ENCODE measurements around the gene SGO2.
"Not testable (repeated sequence)": the region's sequence is repeated elsewhere in the genome, so short reads cannot be mapped to it uniquely, and the experiment has no call there.

SGO2 gene

GRCh38 chr2:200595913-200596312 lies 69.9 kb downstream of the SGO2 start:
- no peak for DNase-seq

GRCh38 chr2:200596774-200597570 lies 71.0 kb downstream of the SGO2 start:
- DNase-seq, result no peak

- DNase-seq, result no peak
Observed at GRCh38 chr2:200599206-200599605, 73.2 kb downstream of the SGO2 start.

GRCh38 chr2:200600549-200601225 lies 74.7 kb downstream of the SGO2 start:
- DNase-seq, result no peak

DNA sequence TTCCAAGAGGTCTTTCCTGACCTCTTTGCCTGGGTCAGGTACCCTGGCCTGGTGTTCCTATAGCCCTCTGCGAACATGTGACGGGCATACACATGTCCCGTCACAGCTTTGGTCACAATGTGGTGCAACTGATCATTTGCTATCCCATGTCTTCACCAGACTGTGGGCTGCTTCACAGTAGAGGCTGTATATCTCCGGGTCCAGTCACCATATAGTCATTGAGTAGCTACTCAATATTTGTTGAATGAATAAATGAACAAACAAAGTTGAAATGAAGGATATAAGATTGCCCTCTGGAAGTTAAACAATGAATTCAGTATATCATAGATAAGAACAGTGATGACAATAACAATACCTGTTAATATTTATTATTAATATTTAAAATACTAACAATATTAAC lies 76.6 kb downstream of the SGO2 start:
- no peak for DNase-seq

DNA sequence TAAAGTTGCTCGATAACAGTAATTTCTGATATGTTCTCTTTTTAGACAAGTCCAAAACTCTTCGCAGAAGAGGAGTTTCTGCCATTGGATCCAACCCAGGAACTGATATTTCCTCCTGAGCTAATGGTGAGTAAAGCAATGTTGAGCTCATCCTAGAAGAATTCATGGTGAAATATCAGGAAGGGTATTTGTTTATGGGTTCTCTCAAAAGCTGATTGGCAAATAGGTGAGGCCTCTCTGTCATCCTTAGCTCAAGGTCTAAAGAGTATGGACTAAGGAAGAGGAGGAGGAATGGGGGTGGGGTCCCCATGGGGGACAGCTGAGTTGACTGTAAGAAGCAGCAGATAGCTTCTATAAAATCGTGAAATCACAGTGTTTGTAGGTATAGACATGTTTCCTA lies 78.0 kb downstream of the SGO2 start:
- DNase-seq, result no peak

- DNase-seq, result no peak
Observed at GRCh38 chr2:200604571-200605255, 78.7 kb downstream of the SGO2 start.

- no peak for DNase-seq
Observed at GRCh38 chr2:200608341-200609027, 82.5 kb downstream of the SGO2 start.

GRCh38 chr2:200609028-200609614 lies 83.1 kb downstream of the SGO2 start:
- no peak for DNase-seq

- not testable (repeated sequence) for DNase-seq
Observed at GRCh38 chr2:200610217-200610616, 84.2 kb downstream of the SGO2 start.

DNA sequence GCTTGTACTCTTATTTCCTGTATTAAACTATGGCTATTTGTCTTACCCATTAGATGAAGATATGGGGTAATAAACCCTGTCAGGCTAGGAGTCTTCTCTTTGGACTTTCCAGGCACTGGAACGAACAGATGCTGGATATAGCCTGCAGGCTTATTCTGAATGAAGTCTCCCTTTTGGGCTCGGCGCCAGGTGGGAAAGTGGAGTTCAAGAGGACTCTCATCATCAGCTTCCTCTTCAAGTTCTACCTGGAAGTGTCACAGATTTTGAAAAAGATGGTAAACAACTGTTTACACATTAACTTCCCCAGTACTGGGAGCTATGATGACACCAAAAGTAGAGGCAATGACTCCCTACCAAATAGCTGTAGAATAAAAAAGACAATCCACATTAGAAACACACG lies 87.7 kb downstream of the SGO2 start:
- no peak for DNase-seq

DNA sequence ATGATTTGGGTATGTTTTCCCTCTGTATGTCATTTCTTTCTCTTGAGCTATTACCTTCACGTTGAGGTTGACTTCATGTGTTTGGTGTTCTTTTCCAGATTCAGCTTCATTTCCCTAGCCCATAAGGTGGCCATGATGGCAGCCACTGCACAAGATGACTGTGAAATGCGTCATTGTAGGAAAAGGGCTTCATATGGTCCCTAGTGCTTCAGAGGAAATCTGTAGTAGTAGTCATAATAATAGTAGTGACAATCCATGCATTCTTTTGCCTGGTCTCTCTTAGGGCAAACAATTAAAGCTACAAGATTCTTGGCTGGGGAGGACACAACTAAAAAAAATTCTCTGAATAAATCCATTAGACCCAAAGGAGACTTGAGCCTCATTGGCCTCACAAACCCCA lies 88.2 kb downstream of the SGO2 start:
- no peak for DNase-seq

DNA sequence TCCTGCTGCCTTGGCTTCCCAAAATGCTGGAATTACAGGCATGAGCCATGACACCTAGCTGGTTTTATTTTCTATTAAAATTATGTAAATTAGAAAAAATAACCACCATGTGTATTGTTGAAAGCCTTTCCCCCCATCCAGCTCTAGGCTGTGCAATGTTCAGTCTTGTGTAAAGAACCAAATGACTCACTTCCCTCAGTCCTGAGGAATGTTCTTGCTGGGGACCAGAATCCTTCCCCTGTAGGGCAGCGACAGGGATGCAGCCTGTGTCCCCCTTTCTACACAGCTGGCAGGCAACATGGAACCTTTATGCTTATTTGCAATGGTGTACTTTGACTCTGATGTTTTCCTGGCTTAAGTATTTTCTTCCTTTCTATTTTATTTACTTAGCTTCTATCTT lies 89.2 kb downstream of the SGO2 start:
- DNase-seq, result no peak

- no peak for DNase-seq
Observed at GRCh38 chr2:200616193-200616592, 90.2 kb downstream of the SGO2 start.

GRCh38 chr2:200616656-200617055 lies 90.6 kb downstream of the SGO2 start:
- DNase-seq, result no peak

DNA sequence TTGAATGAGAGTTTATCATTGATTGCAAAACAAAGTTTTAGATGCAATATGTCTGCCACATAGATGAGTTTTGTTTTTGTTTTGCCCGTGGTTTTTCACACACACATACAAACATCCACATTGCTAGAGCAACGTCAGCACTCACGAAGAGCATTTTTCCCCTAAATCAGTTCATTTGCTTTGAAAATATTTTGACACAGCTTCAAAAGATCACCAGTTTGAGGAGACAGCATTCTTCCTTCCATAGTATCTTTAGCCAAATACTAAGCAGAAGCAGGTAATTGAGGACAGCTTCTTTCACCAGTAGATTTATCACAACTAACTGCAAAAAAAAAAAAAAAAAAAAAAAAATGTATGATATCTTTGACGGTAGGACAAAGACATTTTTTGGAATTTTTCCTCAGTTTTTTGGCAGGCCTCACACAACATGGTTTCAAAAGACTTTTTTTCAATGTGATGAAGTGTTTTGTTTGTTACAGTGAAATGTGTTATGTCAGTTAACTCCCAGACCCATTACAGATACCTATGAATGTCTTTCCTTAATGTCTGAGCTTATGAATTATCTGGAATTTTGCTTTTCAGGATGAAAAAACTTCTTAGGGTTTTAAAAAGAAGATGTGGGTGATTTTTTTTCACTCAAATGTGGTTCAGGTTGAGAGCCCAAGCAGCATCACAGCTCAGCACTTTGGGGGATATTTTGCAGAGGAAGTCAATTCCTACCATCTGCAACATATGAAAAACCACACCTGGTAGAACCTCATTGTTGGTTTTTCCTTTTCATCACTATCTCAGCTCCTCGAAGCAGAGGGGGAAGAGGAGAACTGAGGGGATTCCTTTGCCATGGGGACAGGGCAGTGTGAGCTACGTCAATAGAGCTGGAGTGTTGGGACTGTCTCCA lies 91.4 kb downstream of the SGO2 start:
- no peak for DNase-seq

DNA sequence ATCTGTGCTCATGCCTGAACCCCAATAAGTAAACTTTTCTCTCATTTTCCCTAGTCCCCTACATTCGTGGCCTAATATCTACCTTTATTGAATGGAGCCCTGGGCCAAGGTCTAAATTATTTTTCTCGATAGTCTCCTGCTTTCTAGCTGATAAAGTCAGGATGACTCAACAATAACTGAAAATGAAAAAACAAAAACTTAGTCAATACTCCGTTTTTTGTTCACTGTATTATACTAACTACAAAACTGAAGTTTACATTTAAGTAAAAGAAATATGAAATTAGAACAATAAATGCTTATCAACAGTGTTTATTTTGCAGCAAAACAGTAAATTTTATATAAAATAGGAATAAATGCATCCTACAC lies 92.0 kb downstream of the SGO2 start:
- no peak for DNase-seq

DNA sequence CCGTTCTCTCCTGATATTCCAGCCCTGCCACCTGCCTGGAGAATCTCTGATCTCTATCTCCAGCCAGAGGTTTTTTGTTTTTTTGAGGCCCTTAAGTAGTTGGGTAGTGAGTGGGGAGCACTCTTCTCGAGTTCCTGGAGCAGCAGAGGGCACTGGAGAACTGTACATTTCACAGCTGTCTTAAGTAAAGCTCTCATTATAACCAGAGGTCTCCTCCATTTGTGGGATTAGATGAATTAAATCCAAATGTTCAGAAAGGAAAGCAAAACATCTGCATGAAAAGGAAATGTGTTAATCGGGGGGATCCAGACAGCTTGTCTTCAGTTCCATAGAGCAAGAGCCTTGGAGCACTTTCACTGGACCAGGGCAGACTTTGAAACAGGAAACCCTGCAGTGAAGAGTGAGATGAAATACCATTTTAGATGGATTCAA lies 92.6 kb downstream of the SGO2 start:
- no peak for DNase-seq

DNA sequence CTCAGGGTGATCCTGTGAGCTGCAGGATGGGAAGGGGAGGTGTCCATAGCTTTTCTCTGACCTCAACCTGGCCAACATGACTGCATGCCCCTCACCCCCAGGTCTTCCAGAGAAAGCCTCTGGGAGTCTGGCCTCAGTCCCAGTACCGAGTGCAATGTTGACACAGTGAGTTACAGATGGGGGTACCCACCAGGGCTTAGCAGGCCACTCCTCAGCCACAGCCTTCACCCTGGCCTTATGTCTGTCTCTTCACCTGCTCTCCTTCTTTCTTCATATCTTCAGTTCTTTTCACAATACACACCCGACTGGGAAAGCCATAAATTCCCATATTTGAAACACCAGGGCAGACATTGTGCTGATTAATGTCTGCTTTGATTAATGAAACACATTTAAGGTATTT lies 93.3 kb downstream of the SGO2 start:
- DNase-seq, result no peak

GRCh38 chr2:200620606-200621390 lies 94.8 kb downstream of the SGO2 start:
- DNase-seq, result no peak

DNA sequence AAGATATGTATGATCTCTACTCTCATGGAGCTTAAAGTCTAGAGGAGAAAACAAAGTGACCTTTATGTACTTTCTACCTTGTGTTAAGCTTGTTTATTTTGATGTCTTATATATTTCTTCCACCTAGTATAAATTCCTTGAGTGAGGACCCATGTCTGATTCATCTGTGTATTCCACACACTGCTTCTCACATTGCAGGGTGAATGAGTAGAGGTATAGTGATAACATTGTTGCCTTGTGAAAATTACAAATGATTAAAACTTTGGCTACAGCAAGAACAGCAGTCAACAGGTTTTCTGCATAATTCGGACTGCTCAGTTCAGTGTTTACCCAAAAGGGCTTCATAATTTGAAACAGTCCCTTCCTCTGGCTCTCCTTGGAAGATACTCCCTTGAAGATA lies 96.1 kb downstream of the SGO2 start:
- DNase-seq, result no peak
